ENCODE measurements around the gene VTI1A. TPM values are rescaled to one million over a fixed set of nuclear protein-coding genes. Genes with fewer than 3 reads are reported as not detected.

The VTI1A gene
- total RNA-seq, 1 experiment from 2014 or later = 22.0 TPM

GRCh38 chr10:112421731-112422130, 25.3 kb upstream of the VTI1A start:
- Histone ChIP-seq H3K14ac (ENCODE audit: insufficient read depth, low read length) (no peak overlapping the region), H3K27me3 (ENCODE audit: insufficient read depth, low read length) (no peaks in the 10 kb centered on the region), H2BK12ac (ENCODE audit: insufficient read length, low read depth, low read length) (no peak overlapping the region), H3K18ac (ENCODE audit: insufficient read length, low read depth, low read length) (no peak overlapping the region), H3K79me2 (ENCODE audit: insufficient read depth, low read length) (no peaks in the 10 kb centered on the region), H3T11ph (ENCODE audit: low read length) (no peak overlapping the region), H2BK15ac (ENCODE audit: low read depth, low read length) (no peak overlapping the region), H4K91ac (ENCODE audit: insufficient read length, low read depth, low read length) (no peak overlapping the region), H4K5ac (ENCODE audit: insufficient read length, low read depth, low read length) (no peak overlapping the region), H3K79me1 (ENCODE audit: insufficient read depth, low read depth, low read length, poor library complexity, severe bottlenecking) (no peaks in the 10 kb centered on the region), H4K20me1 (ENCODE audit: control insufficient read depth, insufficient read depth, insufficient read length) (no peaks in the 10 kb centered on the region), H3K9ac (ENCODE audit: extremely low read depth, insufficient read length, low read length) (no peak overlapping the region), H4K8ac (replicated peaks; ENCODE audit: insufficient read length, low read depth, low read length) (no peak overlapping the region), H2AK5ac (ENCODE audit: insufficient read length, low read length) (no peak overlapping the region), H2BK5ac (ENCODE audit: insufficient read length, low read length) (no peak overlapping the region), H3K56ac (ENCODE audit: insufficient read length, low read depth, low read length) (no peak overlapping the region), H3K4ac (ENCODE audit: low read depth, low read length) (no peak overlapping the region), H3K4me2 (ENCODE audit: insufficient read depth, insufficient read length, low read length) (no peak overlapping the region), H3K9me3 (ENCODE audit: control insufficient read depth, low read depth, low read length) (no peaks in the 10 kb centered on the region), H2BK120ac (ENCODE audit: low read depth, low read length, poor library complexity, severe bottlenecking) (no peak overlapping the region), H3K23ac (ENCODE audit: insufficient read length, low read depth, low read length) (no peak overlapping the region), H2BK20ac (ENCODE audit: low read depth, low read length, poor library complexity, severe bottlenecking) (no peak overlapping the region), H3K27ac (ENCODE audit: insufficient read length, low read depth, low read length) (no peak overlapping the region), H2AFZ (ENCODE audit: low read length) (no peak overlapping the region), H3K23me2 (ENCODE audit: insufficient read length, low read depth, low read length, poor library complexity, severe bottlenecking) (no peaks in the 10 kb centered on the region), H3K4me1 (ENCODE audit: insufficient read depth, low read length) (no peaks in the 10 kb centered on the region)
- Mint-ChIP-seq H3K4me1 (no peaks in the 10 kb centered on the region), H3K36me3 (ENCODE audit: insufficient read depth in 1 of 3, low read depth in 3 of 3) (no peaks in the 10 kb centered on the region), H3K4me3 (no peak overlapping the region), H3K27me3 (ENCODE audit: low read depth) (peaks cover 3% of the 10 kb centered on the region; the same call in 1 of the 2 replicates), H3K9me3 (no peaks in the 10 kb centered on the region), H3K27ac (no peak overlapping the region)
- WGBS (ENCODE audit: extremely low coverage, insufficient read length, low lambda C conversion rate) = no CpG with 5 or more reads among the region's 3 CpGs
- DNase-seq = no peak
- TF ChIP-seq, protein P1, sequence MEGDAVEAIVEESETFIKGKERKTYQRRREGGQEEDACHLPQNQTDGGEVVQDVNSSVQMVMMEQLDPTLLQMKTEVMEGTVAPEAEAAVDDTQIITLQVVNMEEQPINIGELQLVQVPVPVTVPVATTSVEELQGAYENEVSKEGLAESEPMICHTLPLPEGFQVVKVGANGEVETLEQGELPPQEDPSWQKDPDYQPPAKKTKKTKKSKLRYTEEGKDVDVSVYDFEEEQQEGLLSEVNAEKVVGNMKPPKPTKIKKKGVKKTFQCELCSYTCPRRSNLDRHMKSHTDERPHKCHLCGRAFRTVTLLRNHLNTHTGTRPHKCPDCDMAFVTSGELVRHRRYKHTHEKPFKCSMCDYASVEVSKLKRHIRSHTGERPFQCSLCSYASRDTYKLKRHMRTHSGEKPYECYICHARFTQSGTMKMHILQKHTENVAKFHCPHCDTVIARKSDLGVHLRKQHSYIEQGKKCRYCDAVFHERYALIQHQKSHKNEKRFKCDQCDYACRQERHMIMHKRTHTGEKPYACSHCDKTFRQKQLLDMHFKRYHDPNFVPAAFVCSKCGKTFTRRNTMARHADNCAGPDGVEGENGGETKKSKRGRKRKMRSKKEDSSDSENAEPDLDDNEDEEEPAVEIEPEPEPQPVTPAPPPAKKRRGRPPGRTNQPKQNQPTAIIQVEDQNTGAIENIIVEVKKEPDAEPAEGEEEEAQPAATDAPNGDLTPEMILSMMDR (conservative IDR thresholded peaks at IDR 0.05) = no peak

Measured in H9 (cell line).